HepG2 (cell line): ENCODE data around the gene CALHM5. TPM values are rescaled to one million over a fixed set of nuclear protein-coding genes. Genes with fewer than 3 reads are reported as not detected.

ENCODE experiments used
- DDIT3 ChIP-seq: sonication (generic); formaldehyde crosslinking; IDR thresholded peaks from 2 replicates; pipeline ENCODE4 v1.4.0; 2020; ENCODE audit warnings: mild to moderate bottlenecking, missing genetic modification reagents
- EED ChIP-seq: sonication (generic); formaldehyde crosslinking; IDR thresholded peaks from 2 replicates; pipeline ENCODE4 v1.5.0; 2020; ENCODE audit warnings: mild to moderate bottlenecking, missing genetic modification reagents
- ERF ChIP-seq: IDR thresholded peaks from 2 replicates; pipeline ENCODE4 v1.6.1; 2018; ENCODE audit warnings: missing biosample characterization, missing genetic modification reagents
- FOSL1 ChIP-seq: sonication (generic); formaldehyde crosslinking; IDR thresholded peaks from 2 replicates; pipeline ENCODE4 v1.9.0; 2021; ENCODE audit warnings: missing genetic modification reagents, borderline replicate concordance
- FOXC1 ChIP-seq: sonication (generic); formaldehyde crosslinking; IDR thresholded peaks from 2 replicates; pipeline ENCODE4 v1.8.0; 2022; ENCODE audit warnings: mild to moderate bottlenecking, missing genetic modification reagents, borderline replicate concordance
- HOMEZ ChIP-seq: IDR thresholded peaks from 2 replicates; pipeline ENCODE4 v1.6.1; 2016; ENCODE audit warnings: low read depth
- JDP2 ChIP-seq: sonication (generic); formaldehyde crosslinking; IDR thresholded peaks from 2 replicates; pipeline ENCODE4 v1.8.1; 2022; ENCODE audit warnings: missing genetic modification reagents, borderline replicate concordance
- KLF16 ChIP-seq, 2 experiments: sonication (generic) in 1 of 2; formaldehyde crosslinking in 1 of 2; IDR thresholded peaks; 2 replicates each; pipeline versions ENCODE4 v1.6.1 to v1.8.0; 2016 to 2023; ENCODE audit warnings: missing genetic modification reagents in 2 of 2, missing compliant biosample characterization in 1 of 2
- MXD3 ChIP-seq: IDR thresholded peaks from 2 replicates; pipeline ENCODE4 v1.6.1; 2016; ENCODE audit warnings: mild to moderate bottlenecking, missing biosample characterization, missing genetic modification reagents
- MZF1 ChIP-seq: sonication (generic); formaldehyde crosslinking; IDR thresholded peaks from 2 replicates; pipeline ENCODE4 v1.8.1; 2023; ENCODE audit warnings: mild to moderate bottlenecking, missing genetic modification reagents, borderline replicate concordance
- RARG ChIP-seq: sonication (generic); formaldehyde crosslinking; IDR thresholded peaks from 2 replicates; pipeline ENCODE4 v1.4.0; 2020; ENCODE audit warnings: low read depth, mild to moderate bottlenecking, missing genetic modification reagents
- SCMH1 ChIP-seq: sonication (generic); formaldehyde crosslinking; IDR thresholded peaks from 2 replicates; pipeline ENCODE4 v1.9.0; 2021; ENCODE audit warnings: missing genetic modification reagents, mild to moderate bottlenecking, borderline replicate concordance
- ZNF275 ChIP-seq: sonication (generic); formaldehyde crosslinking; IDR thresholded peaks from 2 replicates; pipeline ENCODE4 v1.8.0; 2022; ENCODE audit warnings: missing genetic modification reagents, mild to moderate bottlenecking, inconsistent platforms, borderline replicate concordance
- ZNF280B ChIP-seq: sonication (generic); formaldehyde crosslinking; IDR thresholded peaks from 2 replicates; pipeline ENCODE4 v1.5.0; 2020; ENCODE audit warnings: missing genetic modification reagents, mild to moderate bottlenecking, borderline replicate concordance
- ZNF343 ChIP-seq: sonication (generic); formaldehyde crosslinking; IDR thresholded peaks from 2 replicates; pipeline ENCODE4 v1.4.0; 2020; ENCODE audit warnings: mild to moderate bottlenecking, missing genetic modification reagents
- ZNF367 ChIP-seq: sonication (generic); formaldehyde crosslinking; IDR thresholded peaks from 2 replicates; pipeline ENCODE4 v1.4.0; 2020; ENCODE audit warnings: missing genetic modification reagents, borderline replicate concordance
- ZNF451 ChIP-seq: sonication (generic); formaldehyde crosslinking; IDR thresholded peaks from 2 replicates; pipeline ENCODE4 v1.5.0; 2020; ENCODE audit warnings: mild to moderate bottlenecking, missing genetic modification reagents
- ZNF75D ChIP-seq: sonication (generic); formaldehyde crosslinking; IDR thresholded peaks from 2 replicates; pipeline ENCODE4 v1.8.1; 2023; ENCODE audit warnings: missing genetic modification reagents, mild to moderate bottlenecking, borderline replicate concordance
- ZNF776 ChIP-seq: sonication (generic); formaldehyde crosslinking; IDR thresholded peaks from 2 replicates; pipeline ENCODE4 v1.4.0; 2020; ENCODE audit warnings: mild to moderate bottlenecking, missing genetic modification reagents
- ZNF800 ChIP-seq: sonication (generic); formaldehyde crosslinking; IDR thresholded peaks from 2 replicates; pipeline ENCODE4 v1.4.0; 2020; ENCODE audit warnings: missing genetic modification reagents
- ZNF891 ChIP-seq: sonication (generic); formaldehyde crosslinking; IDR thresholded peaks from 2 replicates; pipeline ENCODE4 v1.5.0; 2020; ENCODE audit warnings: mild to moderate bottlenecking, missing genetic modification reagents
- polyA plus RNA-seq, 8 experiments: library from polyadenylated mRNA; depleted of rRNA in 3 of 8; stranded (reverse) in 7 of 8; unstranded in 1 of 8; fragments of >200 nt; fragmentation: Illumina TruSeq in 4 of 8; extraction: Trizol in 4 of 8; gene quantifications; 2 replicates each; pipeline versions ENCODE4 v1.2.1 to v1.2.3, GENCODE V29; 2011 to 2016; ENCODE audit warnings: low read depth in 4 of 8, missing spikeins in 1 of 8, mixed read lengths in 1 of 8; ENCODE audit not compliant: insufficient read depth in 1 of 8
- total RNA-seq, 5 experiments: library from RNA; depleted of rRNA; stranded (reverse); fragments of >200 nt; fragmentation: Illumina TruSeq; extraction: Trizol; gene quantifications; 2 replicates each; pipeline ENCODE4 v1.2.3, GENCODE V29; 2016; ENCODE audit warnings: low read depth in 1 of 5

CALHM5 gene
- total and polyA plus RNA-seq, 2 of the 13 experiments (the other 11 are each of a cell fraction or from before 2014, with no cell fraction given), result not detected

- TF ChIP-seq FOXC1 (CRISPR knock-in tag) (peak; percentile 97), SCMH1 (CRISPR knock-in tag) (no peak), ZNF343 (CRISPR knock-in tag) (peak; percentile 94; the same call in 1 of the 2 replicates), ERF (CRISPR knock-in tag) (peak; percentile 100), RARG (CRISPR knock-in tag) (0 out of 2 replicates have a peak, but pooled peaks have one; percentile 71), KLF16 (CRISPR knock-in tag; IDR thresholded peaks at IDR 0.05) (peak in 1 of 2 experiments; percentile 98; a peak in 2 of 4 replicates), DDIT3 (no peak; the same call in 1 of the 2 replicates), FOSL1 (CRISPR knock-in tag) (no peak), MZF1 (peak; percentile 87; the same call in 1 of the 2 replicates), HOMEZ (CRISPR knock-in tag) (peak; percentile 80; the same call in 1 of the 2 replicates), ZNF275 (no peak; the same call in 1 of the 2 replicates), ZNF367 (CRISPR knock-in tag) (peak; percentile 83; the same call in 1 of the 2 replicates), ZNF800 (CRISPR knock-in tag) (0 out of 2 replicates have a peak, but pooled peaks have one; percentile 66), MXD3 (CRISPR knock-in tag) (peak; percentile 94), ZNF75D (0 out of 2 replicates have a peak, but pooled peaks have one; percentile 28), ZNF280B (CRISPR knock-in tag) (peak; percentile 49), EED (peak; percentile 91), ZNF891 (CRISPR knock-in tag) (peak; percentile 65), ZNF776 (peak; percentile 97), ZNF451 (CRISPR knock-in tag) (peak; percentile 86), JDP2 (CRISPR knock-in tag) (no peak)
These were observed 59.6 kb downstream of the CALHM5 start, which contains the start of gene RWDD1 (continued) for GRCh38 chr6:116570856-116571682.
